HG03469 (cell line): ENCODE measurements around the gene DEFB121.
"Not testable (repeated sequence)": the region's sequence is repeated elsewhere in the genome, so short reads cannot be mapped to it uniquely, and the experiment has no call there.

ENCODE experiments used
- ATAC-seq: cut with Tn5 transposase; IDR thresholded peaks from one replicate; pipeline ENCODE4 v1.9.1; 2021; ENCODE audit warnings: mild to moderate bottlenecking, moderate library complexity, moderate number of reproducible peaks; ENCODE audit not compliant: unreplicated experiment

DEFB121 gene

DNA sequence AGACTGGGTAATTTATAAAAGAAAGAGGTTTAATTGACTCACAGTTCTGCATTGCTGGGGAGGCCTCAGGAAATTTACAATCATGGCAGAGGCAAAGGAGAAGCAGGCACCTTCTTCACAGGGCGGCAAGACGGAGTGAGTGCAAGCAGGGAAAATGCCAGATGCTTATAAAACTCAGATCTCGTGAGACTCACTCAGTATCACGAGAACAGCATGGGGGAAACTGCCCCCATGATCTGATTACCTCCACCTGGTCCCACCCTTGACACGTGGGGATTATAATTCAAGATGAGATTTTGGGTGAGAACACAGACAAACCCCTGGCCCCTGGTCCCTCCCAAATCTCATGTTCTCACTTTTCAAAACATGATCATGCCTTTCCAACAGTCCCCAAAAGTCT, 41.7 kb downstream of the DEFB121 start:
- not testable (repeated sequence) for ATAC-seq

GRCh38 chr20:31363295-31363694, 42.7 kb downstream of the DEFB121 start:
- ATAC-seq, result no peak

DNA sequence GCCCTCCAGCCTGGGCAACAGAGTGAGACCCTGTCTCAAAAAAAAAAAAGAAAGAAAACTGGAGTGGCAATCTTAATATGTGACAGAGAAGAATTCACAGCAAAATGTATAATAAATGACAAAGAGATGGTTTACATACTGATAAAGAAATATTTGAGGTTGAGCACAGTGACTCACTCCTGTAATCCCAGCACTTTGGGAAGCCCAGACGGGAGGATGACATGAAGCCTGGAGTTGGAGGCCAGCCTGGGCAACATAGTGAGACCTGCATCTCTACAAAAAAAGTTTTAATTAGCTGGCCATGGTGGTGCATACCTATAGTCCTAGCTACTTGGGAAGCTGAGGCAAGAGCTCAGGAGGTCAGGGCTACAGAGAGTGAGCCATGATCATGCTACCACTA, 50.0 kb downstream of the DEFB121 start:
- no peak for ATAC-seq
